HCT116 (cell line): ENCODE results near the gene TCEANC.
"Not testable (repeated sequence)": the region's sequence is repeated elsewhere in the genome, so short reads cannot be mapped to it uniquely, and the experiment has no call there.

Experiments used
- ATF3 ChIP-seq: IDR thresholded peaks from 2 replicates; pipeline ENCODE4 v1.6.1; 2012
- CTCF ChIP-seq, 3 experiments: fragments of 200-600 bp in 1 of 3; sonication (generic) in 1 of 3; IDR thresholded peaks in 2 of 3; conservative IDR thresholded peaks in 1 of 3; 2 replicates each; pipeline ENCODE4 v1.5.1; 2012 to 2017; ENCODE audit warnings: low read depth in 2 of 3, low read length in 2 of 3, antibody characterized with exemption in 1 of 3, borderline replicate concordance in 1 of 3, control low read depth in 1 of 3, mild to moderate bottlenecking in 1 of 3, mixed read lengths in 1 of 3, mixed run types in 1 of 3, moderate library complexity in 1 of 3; ENCODE audit not compliant: insufficient read depth in 1 of 3
- EZH2phosphoT487 ChIP-seq: fragments of 200-600 bp; IDR thresholded peaks from 2 replicates; pipeline ENCODE4 v1.6.1; 2018; ENCODE audit warnings: antibody characterized with exemption, borderline replicate concordance
- POLR2AphosphoS5 ChIP-seq: IDR thresholded peaks from 2 replicates; pipeline ENCODE4 v1.6.1; 2011; ENCODE audit warnings: mild to moderate bottlenecking, low read depth, low read length, moderate library complexity
- ZNF274 ChIP-seq: fragments of 200-500 bp; sonication (Bioruptor generic); IDR thresholded peaks from 2 replicates; pipeline ENCODE4 v1.6.1; 2014; ENCODE audit warnings: mild to moderate bottlenecking, low read depth, low read length, inconsistent platforms
- TF ChIP-seq, protein P1 (sequence below): IDR thresholded peaks from 2 replicates; pipeline ENCODE4 v1.6.1; 2012
- TF ChIP-seq, protein P2 (sequence below): IDR thresholded peaks from 2 replicates; pipeline ENCODE4 v1.6.1; 2012; ENCODE audit warnings: low read depth

DNA sequence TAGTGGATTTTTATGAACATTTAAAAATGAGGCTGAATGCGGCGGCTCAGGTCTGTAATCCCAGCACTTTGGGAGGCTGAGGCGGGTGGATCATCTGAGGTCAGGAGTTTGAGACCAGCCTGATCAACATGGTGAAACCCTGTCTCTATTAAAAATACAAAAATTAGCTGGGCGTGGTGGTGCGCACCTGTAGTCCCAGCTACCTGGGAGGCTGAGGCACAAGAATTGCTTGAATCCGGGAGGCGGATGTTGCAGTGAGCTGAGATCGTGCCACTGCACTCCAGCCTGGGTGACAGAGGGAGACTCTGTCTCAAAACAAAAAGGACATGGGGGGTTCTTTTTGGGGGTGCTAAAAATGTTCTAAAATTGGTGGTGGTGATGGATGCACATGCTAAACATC, 16.8 kb downstream of the TCEANC start:
- not testable (repeated sequence) for TF ChIP-seq EZH2phosphoT487; ATF3; POLR2AphosphoS5; CTCF (IDR thresholded peaks at IDR 0.05 in 2 of 3, conservative IDR thresholded peaks at IDR 0.05 in 1 of 3; ENCODE audit: borderline replicate concordance in 1 of 3, insufficient read depth in 1 of 3, low read depth in 2 of 3, low read length in 2 of 3); ZNF274
- TF ChIP-seq, protein P1, sequence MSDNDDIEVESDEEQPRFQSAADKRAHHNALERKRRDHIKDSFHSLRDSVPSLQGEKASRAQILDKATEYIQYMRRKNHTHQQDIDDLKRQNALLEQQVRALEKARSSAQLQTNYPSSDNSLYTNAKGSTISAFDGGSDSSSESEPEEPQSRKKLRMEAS, result not testable (repeated sequence)
- TF ChIP-seq, protein P2, sequence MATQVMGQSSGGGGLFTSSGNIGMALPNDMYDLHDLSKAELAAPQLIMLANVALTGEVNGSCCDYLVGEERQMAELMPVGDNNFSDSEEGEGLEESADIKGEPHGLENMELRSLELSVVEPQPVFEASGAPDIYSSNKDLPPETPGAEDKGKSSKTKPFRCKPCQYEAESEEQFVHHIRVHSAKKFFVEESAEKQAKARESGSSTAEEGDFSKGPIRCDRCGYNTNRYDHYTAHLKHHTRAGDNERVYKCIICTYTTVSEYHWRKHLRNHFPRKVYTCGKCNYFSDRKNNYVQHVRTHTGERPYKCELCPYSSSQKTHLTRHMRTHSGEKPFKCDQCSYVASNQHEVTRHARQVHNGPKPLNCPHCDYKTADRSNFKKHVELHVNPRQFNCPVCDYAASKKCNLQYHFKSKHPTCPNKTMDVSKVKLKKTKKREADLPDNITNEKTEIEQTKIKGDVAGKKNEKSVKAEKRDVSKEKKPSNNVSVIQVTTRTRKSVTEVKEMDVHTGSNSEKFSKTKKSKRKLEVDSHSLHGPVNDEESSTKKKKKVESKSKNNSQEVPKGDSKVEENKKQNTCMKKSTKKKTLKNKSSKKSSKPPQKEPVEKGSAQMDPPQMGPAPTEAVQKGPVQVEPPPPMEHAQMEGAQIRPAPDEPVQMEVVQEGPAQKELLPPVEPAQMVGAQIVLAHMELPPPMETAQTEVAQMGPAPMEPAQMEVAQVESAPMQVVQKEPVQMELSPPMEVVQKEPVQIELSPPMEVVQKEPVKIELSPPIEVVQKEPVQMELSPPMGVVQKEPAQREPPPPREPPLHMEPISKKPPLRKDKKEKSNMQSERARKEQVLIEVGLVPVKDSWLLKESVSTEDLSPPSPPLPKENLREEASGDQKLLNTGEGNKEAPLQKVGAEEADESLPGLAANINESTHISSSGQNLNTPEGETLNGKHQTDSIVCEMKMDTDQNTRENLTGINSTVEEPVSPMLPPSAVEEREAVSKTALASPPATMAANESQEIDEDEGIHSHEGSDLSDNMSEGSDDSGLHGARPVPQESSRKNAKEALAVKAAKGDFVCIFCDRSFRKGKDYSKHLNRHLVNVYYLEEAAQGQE, result not testable (repeated sequence)
